GM23338 (cell line): ENCODE data around the gene FLNA.

Experiments
- CREB1 ChIP-seq: fragments of 250-450 bp; sonication (Bioruptor Pico); IDR thresholded peaks from 2 replicates; pipeline ENCODE4 v1.5.0; 2020; ENCODE audit warnings: low read depth, mild to moderate bottlenecking, moderate library complexity
- CTCF ChIP-seq, 2 experiments: fragments of 200-600 bp in 1 of 2; sonication (generic) in 1 of 2; conservative IDR thresholded peaks; 2 replicates each; pipeline versions ENCODE4 v1.5.1 to v1.6.1; 2016 to 2017; ENCODE audit warnings: antibody characterized with exemption in 2 of 2, low read depth in 2 of 2, mild to moderate bottlenecking in 2 of 2, moderate library complexity in 1 of 2
- ETS1 ChIP-seq: IDR thresholded peaks from 2 replicates; pipeline ENCODE4 v1.6.1; 2016; ENCODE audit warnings: antibody characterized with exemption
- EZH2 ChIP-seq: fragments of 200-600 bp; sonication (generic); IDR thresholded peaks from one replicate; pipeline ENCODE4 v1.8.0; 2017; ENCODE audit warnings: antibody characterized with exemption, mild to moderate bottlenecking, low read depth; ENCODE audit not compliant: unreplicated experiment
- EZH2phosphoT487 ChIP-seq: fragments of 200-600 bp; sonication (generic); IDR thresholded peaks from one replicate; pipeline ENCODE4 v1.8.1; 2018; ENCODE audit warnings: antibody characterized with exemption; ENCODE audit not compliant: unreplicated experiment
- JUNB ChIP-seq: IDR thresholded peaks from one replicate; pipeline ENCODE4 v1.6.1; 2016; ENCODE audit warnings: antibody characterized with exemption; ENCODE audit not compliant: unreplicated experiment
- NANOG ChIP-seq: IDR thresholded peaks from 2 replicates; pipeline ENCODE4 v1.6.1; 2016; ENCODE audit warnings: antibody characterized with exemption, borderline replicate concordance
- POLR2AphosphoS5 ChIP-seq: IDR thresholded peaks from 2 replicates; pipeline ENCODE4 v1.6.1; 2016; ENCODE audit warnings: antibody characterized with exemption, low read depth
- STAT1 ChIP-seq: IDR thresholded peaks from one replicate; pipeline ENCODE4 v1.6.1; 2016; ENCODE audit warnings: antibody characterized with exemption; ENCODE audit not compliant: unreplicated experiment
- ZNF114 ChIP-seq: fragments of 250-450 bp; sonication (Bioruptor Pico); IDR thresholded peaks from 2 replicates; pipeline ENCODE4 v1.5.0; 2020; ENCODE audit warnings: mild to moderate bottlenecking, moderate library complexity
- ZNF331 ChIP-seq: fragments of 250-450 bp; sonication (Bioruptor Pico); IDR thresholded peaks from 2 replicates; pipeline ENCODE4 v1.5.0; 2020; ENCODE audit warnings: low read depth, mild to moderate bottlenecking, moderate library complexity
- TF ChIP-seq, protein P1 (sequence below): IDR thresholded peaks from one replicate; pipeline ENCODE4 v1.6.1; 2018; ENCODE audit warnings: antibody characterized with exemption; ENCODE audit not compliant: unreplicated experiment

- TF ChIP-seq EZH2 = no peak
- no peak for TF ChIP-seq CTCF (conservative IDR thresholded peaks at IDR 0.05; ENCODE audit: low read depth in 2 of 2)
- TF ChIP-seq POLR2AphosphoS5 = no peak
- TF ChIP-seq, protein P1, sequence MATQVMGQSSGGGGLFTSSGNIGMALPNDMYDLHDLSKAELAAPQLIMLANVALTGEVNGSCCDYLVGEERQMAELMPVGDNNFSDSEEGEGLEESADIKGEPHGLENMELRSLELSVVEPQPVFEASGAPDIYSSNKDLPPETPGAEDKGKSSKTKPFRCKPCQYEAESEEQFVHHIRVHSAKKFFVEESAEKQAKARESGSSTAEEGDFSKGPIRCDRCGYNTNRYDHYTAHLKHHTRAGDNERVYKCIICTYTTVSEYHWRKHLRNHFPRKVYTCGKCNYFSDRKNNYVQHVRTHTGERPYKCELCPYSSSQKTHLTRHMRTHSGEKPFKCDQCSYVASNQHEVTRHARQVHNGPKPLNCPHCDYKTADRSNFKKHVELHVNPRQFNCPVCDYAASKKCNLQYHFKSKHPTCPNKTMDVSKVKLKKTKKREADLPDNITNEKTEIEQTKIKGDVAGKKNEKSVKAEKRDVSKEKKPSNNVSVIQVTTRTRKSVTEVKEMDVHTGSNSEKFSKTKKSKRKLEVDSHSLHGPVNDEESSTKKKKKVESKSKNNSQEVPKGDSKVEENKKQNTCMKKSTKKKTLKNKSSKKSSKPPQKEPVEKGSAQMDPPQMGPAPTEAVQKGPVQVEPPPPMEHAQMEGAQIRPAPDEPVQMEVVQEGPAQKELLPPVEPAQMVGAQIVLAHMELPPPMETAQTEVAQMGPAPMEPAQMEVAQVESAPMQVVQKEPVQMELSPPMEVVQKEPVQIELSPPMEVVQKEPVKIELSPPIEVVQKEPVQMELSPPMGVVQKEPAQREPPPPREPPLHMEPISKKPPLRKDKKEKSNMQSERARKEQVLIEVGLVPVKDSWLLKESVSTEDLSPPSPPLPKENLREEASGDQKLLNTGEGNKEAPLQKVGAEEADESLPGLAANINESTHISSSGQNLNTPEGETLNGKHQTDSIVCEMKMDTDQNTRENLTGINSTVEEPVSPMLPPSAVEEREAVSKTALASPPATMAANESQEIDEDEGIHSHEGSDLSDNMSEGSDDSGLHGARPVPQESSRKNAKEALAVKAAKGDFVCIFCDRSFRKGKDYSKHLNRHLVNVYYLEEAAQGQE = no peak
- no peak for TF ChIP-seq CREB1
- no peak for TF ChIP-seq STAT1
- TF ChIP-seq EZH2phosphoT487 = no peak
- TF ChIP-seq JUNB = no peak
- no peak for TF ChIP-seq ETS1
- TF ChIP-seq ZNF114 (CRISPR knock-in tag) = no peak
- TF ChIP-seq ZNF331 (CRISPR knock-in tag) = no peak
- TF ChIP-seq NANOG = no peak
Observed at GRCh38 chrX:154371789-154372300, 2.6 kb downstream of the FLNA start.
